WERI-Rb-1 (cell line): ENCODE data around the gene COLEC11.
A peak's percentile ranks its signal among the peaks of the same experiment; 100 is the strongest.

Experiments
- DNase-seq: peaks from one replicate; pipeline ENCODE4 v3.0.0-alpha.2; 2020
- H3K27ac ChIP-seq: fragments of 250-450 bp; sonication (Bioruptor Pico); 2 replicates; pipeline ENCODE4 v1.5.1; 2020; ENCODE audit warnings: mild to moderate bottlenecking, moderate library complexity
- H3K27me3 ChIP-seq: fragments of 250-450 bp; sonication (Bioruptor Pico); 2 replicates; pipeline ENCODE4 v1.5.1; 2021; ENCODE audit warnings: mild to moderate bottlenecking, low read depth, moderate library complexity; ENCODE audit not compliant: insufficient read depth, severe bottlenecking
- H3K36me3 ChIP-seq: fragments of 250-450 bp; sonication (Bioruptor Pico); 2 replicates; pipeline ENCODE4 v1.5.1; 2020; ENCODE audit warnings: mild to moderate bottlenecking, moderate library complexity
- H3K4me3 ChIP-seq: 2 replicates; pipeline ENCODE4 v1.5.1; 2011; ENCODE audit warnings: low read depth, mild to moderate bottlenecking, control low read depth, low read length
- H3K9me3 ChIP-seq: fragments of 250-450 bp; sonication (Bioruptor Pico); 2 replicates; pipeline ENCODE4 v1.5.1; 2021; ENCODE audit warnings: mild to moderate bottlenecking, moderate library complexity; ENCODE audit not compliant: severe bottlenecking
- TF ChIP-seq, protein P1 (sequence below): IDR thresholded peaks from 2 replicates; pipeline ENCODE4 v1.5.1; 2011; ENCODE audit warnings: low read depth, mild to moderate bottlenecking, control low read depth, inconsistent platforms, low read length

Gene COLEC11

DNA sequence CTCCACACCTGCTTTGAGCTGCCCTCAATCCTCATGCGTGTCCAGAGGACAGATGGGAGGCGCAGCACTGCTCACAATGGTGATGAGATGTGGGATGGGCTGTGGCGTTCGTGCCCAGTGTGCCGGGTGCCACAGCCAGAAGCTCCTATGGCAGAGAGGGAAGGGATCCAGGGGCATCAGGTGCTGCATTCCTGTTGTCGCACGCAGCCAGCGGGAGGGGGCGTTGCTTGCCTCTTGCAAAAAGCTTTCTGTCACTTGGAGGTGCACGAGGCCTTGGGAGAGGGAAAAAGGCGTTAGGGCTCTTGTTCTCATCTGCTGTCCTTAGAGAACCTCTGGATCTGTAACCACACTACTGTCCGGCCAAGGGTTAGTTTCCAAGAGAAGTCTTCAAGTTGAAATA lies 33.9 kb downstream of the COLEC11 start:
- TF ChIP-seq, protein P1, sequence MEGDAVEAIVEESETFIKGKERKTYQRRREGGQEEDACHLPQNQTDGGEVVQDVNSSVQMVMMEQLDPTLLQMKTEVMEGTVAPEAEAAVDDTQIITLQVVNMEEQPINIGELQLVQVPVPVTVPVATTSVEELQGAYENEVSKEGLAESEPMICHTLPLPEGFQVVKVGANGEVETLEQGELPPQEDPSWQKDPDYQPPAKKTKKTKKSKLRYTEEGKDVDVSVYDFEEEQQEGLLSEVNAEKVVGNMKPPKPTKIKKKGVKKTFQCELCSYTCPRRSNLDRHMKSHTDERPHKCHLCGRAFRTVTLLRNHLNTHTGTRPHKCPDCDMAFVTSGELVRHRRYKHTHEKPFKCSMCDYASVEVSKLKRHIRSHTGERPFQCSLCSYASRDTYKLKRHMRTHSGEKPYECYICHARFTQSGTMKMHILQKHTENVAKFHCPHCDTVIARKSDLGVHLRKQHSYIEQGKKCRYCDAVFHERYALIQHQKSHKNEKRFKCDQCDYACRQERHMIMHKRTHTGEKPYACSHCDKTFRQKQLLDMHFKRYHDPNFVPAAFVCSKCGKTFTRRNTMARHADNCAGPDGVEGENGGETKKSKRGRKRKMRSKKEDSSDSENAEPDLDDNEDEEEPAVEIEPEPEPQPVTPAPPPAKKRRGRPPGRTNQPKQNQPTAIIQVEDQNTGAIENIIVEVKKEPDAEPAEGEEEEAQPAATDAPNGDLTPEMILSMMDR, result peak; percentile 94
- H3K27ac ChIP-seq, result no peak overlapping the region
- H3K27me3 ChIP-seq, result no peaks in the 10 kb centered on the region
- no peak overlapping the region for H3K4me3 ChIP-seq
- DNase-seq, result peak; percentile 86
- H3K36me3 ChIP-seq, result no peaks in the 10 kb centered on the region
- no peaks in the 10 kb centered on the region for H3K9me3 ChIP-seq

DNA sequence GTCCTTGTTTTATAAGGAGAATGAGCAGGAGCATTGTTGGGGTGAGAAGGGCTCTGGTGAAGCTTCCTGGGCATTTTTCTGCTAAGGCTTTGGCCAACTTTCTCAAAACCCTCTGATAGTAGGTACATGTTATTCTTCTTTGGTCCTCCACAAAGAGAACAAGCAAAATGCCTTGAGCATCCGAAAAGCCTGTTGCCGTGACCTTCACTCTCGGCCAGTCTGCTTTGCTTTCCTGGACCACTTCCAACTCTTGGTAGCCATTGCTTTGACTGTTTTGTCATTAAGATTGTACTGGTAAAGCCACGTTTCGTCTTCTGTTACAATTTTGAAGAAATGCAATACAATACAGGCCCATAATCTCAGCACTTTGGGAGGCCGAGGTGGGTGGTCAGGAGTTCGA lies 35.7 kb downstream of the COLEC11 start:
- no peak for DNase-seq
- Histone ChIP-seq H3K9me3 (no peaks in the 10 kb centered on the region), H3K27ac (no peak overlapping the region), H3K36me3 (no peaks in the 10 kb centered on the region), H3K4me3 (no peak overlapping the region), H3K27me3 (no peaks in the 10 kb centered on the region)
- TF ChIP-seq, protein P1, result no peak

DNA sequence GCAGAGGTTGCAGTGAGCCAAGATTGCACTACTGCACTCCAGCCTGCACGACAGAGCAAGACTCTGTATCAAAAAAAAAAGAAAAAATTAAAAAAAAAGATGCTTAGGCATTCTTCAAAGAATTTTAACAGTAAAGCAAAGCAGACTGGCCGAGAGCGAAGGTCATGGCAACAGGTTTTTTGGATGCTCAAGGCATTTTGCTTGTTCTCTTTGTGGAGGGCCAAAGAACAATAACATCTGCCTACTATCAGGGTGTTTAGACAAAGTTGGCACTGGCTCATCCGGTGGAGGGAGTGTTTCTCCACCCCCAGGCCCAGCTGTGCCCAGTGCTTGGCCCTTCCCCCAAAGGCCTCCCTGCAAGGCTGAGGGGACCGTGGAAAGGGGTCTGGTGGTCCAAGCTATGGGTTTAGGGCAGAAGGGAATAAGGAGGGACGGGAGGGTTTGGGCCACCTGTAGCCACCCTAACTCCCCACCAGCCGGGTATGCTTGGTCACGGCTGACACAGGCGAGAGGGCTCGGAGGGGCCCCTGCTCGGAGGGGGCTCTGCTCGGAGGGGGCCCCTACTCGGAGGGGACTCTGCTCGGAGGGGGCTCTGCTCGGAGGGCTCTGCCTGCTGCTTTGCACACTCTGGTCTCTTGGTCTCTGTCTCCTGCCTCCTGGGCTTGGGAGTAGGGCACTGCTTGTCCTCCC lies 36.4 kb downstream of the COLEC11 start:
- DNase-seq, result peak; percentile 8
- Histone ChIP-seq H3K36me3 (no peaks in the 10 kb centered on the region), H3K4me3 (no peak overlapping the region), H3K9me3 (no peaks in the 10 kb centered on the region), H3K27ac (no peak overlapping the region), H3K27me3 (no peaks in the 10 kb centered on the region)
- TF ChIP-seq, protein P1, result no peak

DNA sequence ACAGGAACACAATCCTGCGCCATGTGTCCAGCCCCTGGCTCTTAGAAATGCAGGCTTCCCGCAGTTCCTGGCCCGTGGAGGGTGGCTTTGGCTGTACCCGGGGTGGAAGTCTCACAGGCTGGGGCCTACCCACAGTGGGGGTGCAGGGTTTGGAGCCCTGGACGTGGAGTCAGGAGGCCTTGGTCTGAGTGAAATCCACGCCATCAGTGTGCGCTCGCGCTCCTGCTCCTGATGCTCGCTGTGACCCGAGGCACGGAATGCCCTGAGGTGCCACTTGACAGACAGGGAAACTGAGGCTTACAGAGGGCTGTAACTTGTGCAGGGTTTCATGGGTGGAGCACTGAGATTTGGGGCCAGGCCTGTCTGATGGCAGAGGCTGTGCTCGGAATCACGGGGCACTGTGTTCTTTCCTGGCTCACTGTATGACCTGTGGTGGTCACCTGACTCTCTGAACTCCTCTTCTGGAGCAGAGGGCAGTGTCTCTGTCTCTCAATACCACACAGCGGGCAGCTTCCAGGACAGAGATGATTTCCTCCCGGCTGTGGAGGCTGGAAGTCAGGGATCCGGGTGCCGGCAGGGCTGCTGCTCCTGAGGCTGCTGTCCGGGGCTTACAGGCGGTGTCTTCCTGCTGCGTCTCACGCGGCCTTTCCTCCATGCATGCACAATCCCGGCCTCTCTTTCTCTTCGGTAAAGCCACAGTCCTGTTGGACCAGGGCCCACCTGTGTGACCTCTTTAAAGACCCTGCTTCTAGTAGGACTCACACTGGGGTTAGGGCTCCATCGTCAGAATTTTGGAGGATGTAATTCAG lies 37.1 kb downstream of the COLEC11 start:
- peak; percentile 6 for DNase-seq
- TF ChIP-seq, protein P1, result no peak
- Histone ChIP-seq H3K4me3 (no peak overlapping the region), H3K9me3 (no peaks in the 10 kb centered on the region), H3K27ac (no peak overlapping the region), H3K36me3 (no peaks in the 10 kb centered on the region), H3K27me3 (no peaks in the 10 kb centered on the region)

DNA sequence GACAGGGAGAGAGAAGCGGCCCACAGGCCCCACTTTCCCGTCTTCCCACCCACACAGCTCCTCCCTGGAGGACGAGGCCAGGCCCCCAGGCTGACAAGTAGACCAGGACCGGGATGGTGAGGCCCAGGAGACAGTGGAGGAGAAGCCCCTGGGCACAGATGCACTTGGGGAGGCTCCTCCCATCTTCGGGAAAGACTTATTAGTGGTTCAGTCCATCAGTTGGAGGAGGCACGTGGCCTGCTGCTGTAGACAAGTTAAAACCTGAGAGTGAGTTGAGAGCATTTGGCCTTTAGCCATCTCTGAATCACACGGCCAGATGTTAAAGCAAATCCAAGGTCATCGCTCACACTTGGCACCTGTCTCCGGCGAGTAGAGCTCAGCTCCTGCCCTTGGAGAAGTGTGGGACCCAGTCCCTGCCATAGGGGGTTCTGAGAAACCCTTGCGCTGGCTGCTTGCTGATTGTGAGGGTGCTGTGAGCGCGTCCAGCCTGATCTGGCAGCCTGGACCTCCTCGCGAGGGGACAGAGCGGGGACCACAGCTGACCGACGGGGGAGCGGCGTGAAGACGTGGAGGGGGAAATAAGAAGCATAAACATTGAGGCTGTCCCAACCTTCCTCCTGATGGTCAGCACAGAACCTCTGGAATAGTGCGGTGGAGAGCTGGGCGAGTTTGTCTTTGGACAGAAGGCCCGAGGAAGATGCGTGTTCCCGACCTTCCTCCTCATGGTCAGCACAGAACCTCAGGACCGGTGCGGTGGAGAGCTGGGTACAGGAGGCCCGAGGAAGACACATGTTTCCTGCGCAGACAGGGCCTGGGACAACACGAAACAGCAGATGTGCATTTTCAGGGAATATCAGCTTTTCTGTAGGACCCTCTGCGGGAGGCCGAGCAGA lies 38.4 kb downstream of the COLEC11 start:
- H3K27me3 ChIP-seq, result no peaks in the 10 kb centered on the region
- DNase-seq, result peak; percentile 14
- no peaks in the 10 kb centered on the region for H3K9me3 ChIP-seq
- no peaks in the 10 kb centered on the region; the same call in 1 of the 2 replicates for H3K36me3 ChIP-seq
- no peak overlapping the region for H3K27ac ChIP-seq
- TF ChIP-seq, protein P1, result no peak
- H3K4me3 ChIP-seq, result no peak overlapping the region
